ENCODE data around the gene NEUROD1.
A peak's percentile ranks its signal among the peaks of the same experiment; 100 is the strongest.

The NEUROD1 gene

GRCh38 chr2:181690860-181691259 is 10.5 kb upstream of the NEUROD1 start:
- TF ChIP-seq USF1 (IDR thresholded peaks at IDR 0.05) (no peak), EGR1 (IDR thresholded peaks at IDR 0.05) (no peak), RAD21 (IDR thresholded peaks at IDR 0.05; ENCODE audit: low read depth) (no peak), CREB1 (IDR thresholded peaks at IDR 0.05; ENCODE audit: low read depth) (no peak), CEBPB (IDR thresholded peaks at IDR 0.05) (no peak), ZBTB7A (IDR thresholded peaks at IDR 0.05; ENCODE audit: low read depth) (no peak), TAF1 (IDR thresholded peaks at IDR 0.05; ENCODE audit: low read depth) (no peak)

- TF ChIP-seq REST (IDR thresholded peaks at IDR 0.05; ENCODE audit: low read depth) (no peak), FOXM1 (IDR thresholded peaks at IDR 0.05; ENCODE audit: borderline replicate concordance, low read depth) (no peak), ZBTB7A (IDR thresholded peaks at IDR 0.05; ENCODE audit: low read depth) (no peak), RAD21 (IDR thresholded peaks at IDR 0.05; ENCODE audit: low read depth) (no peak), TEAD4 (IDR thresholded peaks at IDR 0.05) (no peak), YY1 (IDR thresholded peaks at IDR 0.05; ENCODE audit: low read depth) (no peak), USF1 (IDR thresholded peaks at IDR 0.05) (no peak), CREB1 (IDR thresholded peaks at IDR 0.05; ENCODE audit: low read depth) (no peak), TAF1 (IDR thresholded peaks at IDR 0.05; ENCODE audit: low read depth) (no peak), EGR1 (IDR thresholded peaks at IDR 0.05) (no peak)
Measured at GRCh38 chr2:181686576-181687185, 6.4 kb upstream of the NEUROD1 start.

- no peak for TF ChIP-seq ZBTB7A (IDR thresholded peaks at IDR 0.05; ENCODE audit: low read depth)
- TF ChIP-seq REST (IDR thresholded peaks at IDR 0.05; ENCODE audit: low read depth), result peak; percentile 86
Measured at GRCh38 chr2:181685150-181685688, 4.9 kb upstream of the NEUROD1 start.

GRCh38 chr2:181684454-181685149 is 4.3 kb upstream of the NEUROD1 start:
- TF ChIP-seq MAX (IDR thresholded peaks at IDR 0.05), result no peak
- TF ChIP-seq FOXM1 (IDR thresholded peaks at IDR 0.05; ENCODE audit: borderline replicate concordance, low read depth), result no peak
- TF ChIP-seq REST (IDR thresholded peaks at IDR 0.05; ENCODE audit: low read depth), result no peak
- no peak for TF ChIP-seq ZBTB7A (IDR thresholded peaks at IDR 0.05; ENCODE audit: low read depth)
- TF ChIP-seq TEAD4 (IDR thresholded peaks at IDR 0.05), result no peak
- no peak for TF ChIP-seq NFIC (IDR thresholded peaks at IDR 0.05)
